Measurements from ENCODE around the gene STAT3. TPM values are rescaled to one million over a fixed set of nuclear protein-coding genes. Genes with fewer than 3 reads are reported as not detected.
"Not testable (repeated sequence)": the region's sequence is repeated elsewhere in the genome, so short reads cannot be mapped to it uniquely, and the experiment has no call there.

The STAT3 gene
- polyA plus RNA-seq, 6 donors from 2014 or later, result 89.8 to 112 (median 101) TPM

- no peak for DNase-seq
- Mint-ChIP-seq H3K9me3 (no peaks in the 10 kb centered on the region), H3K27ac (peak overlapping the region in 1 of 6 donors; percentile 10), H3K36me3 (no peaks in the 10 kb centered on the region), H3K4me3 (peak overlapping the region in 5 of 8 donors; percentile 2 to 100 (median 83)), H3K27me3 (no peaks in the 10 kb centered on the region), H3K4me1 (peaks cover 47 to 53% (median 50%) of the 10 kb centered on the region in 3 donors)
- no peak for ATAC-seq (ENCODE audit: low read depth in 2 of 2)
Observed at GRCh38 chr17:42273474-42274252, 114.6 kb downstream of the STAT3 start.

DNA sequence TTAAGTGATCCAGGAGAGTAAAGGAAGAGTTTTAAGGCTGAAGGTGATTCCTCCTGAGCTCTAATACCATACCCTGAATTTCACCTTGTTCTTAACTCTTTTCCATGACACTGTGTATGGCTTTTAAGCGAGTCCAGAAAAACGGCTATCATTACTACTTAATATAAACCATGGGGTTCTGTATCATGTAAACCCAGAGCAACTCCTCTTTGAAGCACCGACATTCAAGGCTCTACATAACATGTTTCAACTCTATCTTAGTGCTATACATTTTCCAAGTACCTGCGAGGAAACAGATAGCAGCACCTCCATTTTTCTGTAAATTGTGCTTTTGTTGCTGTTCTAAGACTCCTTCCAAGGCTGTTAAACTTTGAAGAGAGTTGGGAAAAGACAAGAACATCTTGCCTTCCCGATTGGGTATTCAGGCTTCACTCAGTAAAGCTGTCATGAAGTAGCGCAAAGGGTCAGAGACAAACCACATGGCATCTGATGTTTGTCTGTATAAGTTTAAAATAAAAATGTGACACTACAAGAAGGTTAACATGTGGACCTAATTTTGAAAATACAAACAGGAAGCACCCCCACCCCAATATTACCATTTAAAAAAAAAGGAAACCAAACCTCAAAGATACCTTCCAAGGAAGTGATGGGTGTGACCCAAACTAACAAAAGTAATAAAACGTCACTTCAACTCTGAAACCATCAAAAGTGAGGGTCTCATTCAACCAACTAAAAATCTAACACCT lies 115.9 kb downstream of the STAT3 start:
- H3K9me3 Mint-ChIP-seq, result no peaks in the 10 kb centered on the region
- H3K36me3 Mint-ChIP-seq, result no peaks in the 10 kb centered on the region
- peak overlapping the region in 5 of 6 donors; percentile 5 to 70 (median 53) for H3K27ac Mint-ChIP-seq
- H3K4me1 Mint-ChIP-seq, result peaks cover 45 to 50% (median 47%) of the 10 kb centered on the region in 3 donors
- H3K27me3 Mint-ChIP-seq, result no peaks in the 10 kb centered on the region
- DNase-seq, result no peak
- H3K4me3 Mint-ChIP-seq, result peak overlapping the region in 6 of 8 donors; percentile 2 to 70 (median 36)
- ATAC-seq (ENCODE audit: low read depth in 2 of 2), result no peak

DNA sequence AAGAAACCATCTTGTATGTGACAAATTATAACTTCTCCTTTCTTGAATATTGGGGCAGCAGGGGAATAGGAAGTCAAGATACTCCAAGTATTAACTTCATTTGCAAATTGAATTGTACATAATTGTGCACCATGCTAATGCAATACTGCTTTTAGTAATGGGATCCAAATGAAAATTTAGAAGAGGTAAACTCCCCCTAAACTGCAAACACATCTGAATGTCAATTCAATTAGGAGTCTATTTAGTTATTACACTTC lies 116.5 kb downstream of the STAT3 start:
- ATAC-seq (ENCODE audit: low read depth in 2 of 2) (no peak), DNase-seq (no peak)
- no peaks in the 10 kb centered on the region for H3K9me3 Mint-ChIP-seq
- H3K36me3 Mint-ChIP-seq, result no peaks in the 10 kb centered on the region
- H3K4me1 Mint-ChIP-seq, result peaks cover 40 to 44% (median 42%) of the 10 kb centered on the region in 3 donors
- peak overlapping the region in 2 of 8 donors; percentile 20 to 69 for H3K4me3 Mint-ChIP-seq
- peak overlapping the region in 1 of 6 donors; percentile 53 for H3K27ac Mint-ChIP-seq
- H3K27me3 Mint-ChIP-seq, result no peaks in the 10 kb centered on the region

DNA sequence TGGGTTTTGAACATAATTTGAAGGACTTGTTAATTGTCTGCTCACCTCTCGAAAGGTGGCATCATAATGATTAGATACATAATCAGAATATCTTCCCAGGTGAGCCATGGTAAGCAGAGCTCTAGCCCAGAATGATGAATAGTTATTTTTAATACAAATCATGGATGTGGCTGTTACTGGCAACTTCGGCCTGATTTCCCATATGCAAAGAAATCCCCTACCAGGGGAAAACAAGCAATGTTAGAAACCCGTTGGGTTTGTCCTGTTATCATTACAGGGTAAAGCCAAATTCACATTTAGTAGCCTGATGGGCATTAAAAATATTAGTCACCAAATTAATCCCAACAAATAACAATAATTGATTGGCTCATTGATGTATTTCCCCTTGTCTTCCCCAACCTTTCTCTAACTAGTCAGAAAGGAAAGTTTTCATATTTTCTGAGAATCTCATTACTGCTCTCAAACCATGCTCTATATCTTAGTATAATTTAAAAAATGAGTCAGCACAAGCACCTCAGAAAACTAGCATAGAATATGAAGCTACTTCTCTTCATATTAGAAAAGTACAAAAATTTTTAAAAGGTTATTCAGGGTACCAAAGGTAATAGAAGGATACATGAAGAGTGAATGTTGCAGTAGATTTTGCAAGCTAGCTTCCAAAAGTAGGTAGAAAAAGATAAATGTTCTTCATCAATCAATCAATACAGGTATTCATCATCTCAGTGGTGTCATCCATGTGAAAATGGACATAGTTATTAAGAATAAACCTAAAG lies 117.0 kb downstream of the STAT3 start:
- H3K4me1 Mint-ChIP-seq, result peaks cover 40 to 42% (median 42%) of the 10 kb centered on the region in 3 donors
- DNase-seq (no peak), ATAC-seq (ENCODE audit: low read depth in 2 of 2) (no peak)
- H3K9me3 Mint-ChIP-seq, result no peaks in the 10 kb centered on the region
- no peaks in the 10 kb centered on the region for H3K27me3 Mint-ChIP-seq
- no peaks in the 10 kb centered on the region for H3K36me3 Mint-ChIP-seq
- H3K27ac Mint-ChIP-seq, result peak overlapping the region in 2 of 6 donors; percentile 29 to 53
- peak overlapping the region in 2 of 8 donors; percentile 20 to 69 for H3K4me3 Mint-ChIP-seq

DNA sequence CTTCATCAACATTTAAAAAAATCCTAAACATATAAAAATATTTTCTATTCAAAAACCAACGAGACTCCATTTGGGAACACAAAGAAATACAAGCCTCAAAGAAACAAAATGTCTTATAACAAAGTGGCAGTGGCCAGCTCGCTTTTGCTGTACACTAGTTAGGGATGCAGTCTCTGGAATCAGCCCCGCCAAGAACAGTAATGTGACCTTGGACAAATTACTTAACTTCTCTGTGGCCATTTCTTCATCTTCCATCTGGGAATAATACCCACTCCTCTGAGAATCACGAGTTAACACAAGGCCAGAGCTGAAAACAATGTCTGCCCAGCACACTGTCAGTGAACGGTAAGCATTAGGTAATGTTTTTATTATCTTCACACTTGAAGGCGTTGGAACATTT lies 117.6 kb downstream of the STAT3 start:
- Mint-ChIP-seq H3K4me3 (no peak overlapping the region), H3K36me3 (no peaks in the 10 kb centered on the region), H3K27ac (peak overlapping the region in 1 of 6 donors; percentile 29), H3K4me1 (peaks cover 39 to 41% (median 41%) of the 10 kb centered on the region in 3 donors), H3K9me3 (no peaks in the 10 kb centered on the region), H3K27me3 (no peaks in the 10 kb centered on the region)
- no peak for DNase-seq
- ATAC-seq (ENCODE audit: low read depth in 2 of 2), result no peak

DNA sequence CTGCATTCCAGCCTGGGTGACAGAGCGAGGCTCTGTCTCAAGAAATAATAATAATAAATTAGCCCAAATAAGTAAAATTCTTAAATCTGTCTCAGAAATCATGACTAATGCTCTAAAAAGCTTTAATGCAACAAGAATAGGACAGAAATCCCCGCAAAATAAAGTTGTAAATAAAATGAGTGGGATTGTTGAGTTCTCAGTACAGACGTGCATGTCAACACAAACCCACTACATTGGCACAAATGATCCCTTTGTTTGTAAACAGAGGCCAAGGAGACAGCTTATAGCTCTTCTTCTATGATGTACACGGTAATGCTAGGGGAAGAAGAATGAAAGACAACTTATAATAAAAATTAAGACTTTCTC lies 118.1 kb downstream of the STAT3 start:
- DNase-seq, result no peak
- no peak for ATAC-seq (ENCODE audit: low read depth in 2 of 2)
- H3K27me3 Mint-ChIP-seq, result no peaks in the 10 kb centered on the region
- peaks cover 35 to 37% (median 36%) of the 10 kb centered on the region in 3 donors for H3K4me1 Mint-ChIP-seq
- H3K9me3 Mint-ChIP-seq, result no peaks in the 10 kb centered on the region
- H3K36me3 Mint-ChIP-seq, result no peaks in the 10 kb centered on the region
- H3K4me3 Mint-ChIP-seq, result no peak overlapping the region
- no peak overlapping the region for H3K27ac Mint-ChIP-seq

- Mint-ChIP-seq H3K36me3 (no peaks in the 10 kb centered on the region), H3K27me3 (no peaks in the 10 kb centered on the region), H3K27ac (no peak overlapping the region), H3K4me1 (peaks cover 17 to 20% (median 20%) of the 10 kb centered on the region in 3 donors), H3K4me3 (no peak overlapping the region), H3K9me3 (no peaks in the 10 kb centered on the region)
- no peak for DNase-seq
- no peak for ATAC-seq (ENCODE audit: low read depth in 2 of 2)
Observed at GRCh38 chr17:42268236-42268635, 120.0 kb downstream of the STAT3 start.

DNA sequence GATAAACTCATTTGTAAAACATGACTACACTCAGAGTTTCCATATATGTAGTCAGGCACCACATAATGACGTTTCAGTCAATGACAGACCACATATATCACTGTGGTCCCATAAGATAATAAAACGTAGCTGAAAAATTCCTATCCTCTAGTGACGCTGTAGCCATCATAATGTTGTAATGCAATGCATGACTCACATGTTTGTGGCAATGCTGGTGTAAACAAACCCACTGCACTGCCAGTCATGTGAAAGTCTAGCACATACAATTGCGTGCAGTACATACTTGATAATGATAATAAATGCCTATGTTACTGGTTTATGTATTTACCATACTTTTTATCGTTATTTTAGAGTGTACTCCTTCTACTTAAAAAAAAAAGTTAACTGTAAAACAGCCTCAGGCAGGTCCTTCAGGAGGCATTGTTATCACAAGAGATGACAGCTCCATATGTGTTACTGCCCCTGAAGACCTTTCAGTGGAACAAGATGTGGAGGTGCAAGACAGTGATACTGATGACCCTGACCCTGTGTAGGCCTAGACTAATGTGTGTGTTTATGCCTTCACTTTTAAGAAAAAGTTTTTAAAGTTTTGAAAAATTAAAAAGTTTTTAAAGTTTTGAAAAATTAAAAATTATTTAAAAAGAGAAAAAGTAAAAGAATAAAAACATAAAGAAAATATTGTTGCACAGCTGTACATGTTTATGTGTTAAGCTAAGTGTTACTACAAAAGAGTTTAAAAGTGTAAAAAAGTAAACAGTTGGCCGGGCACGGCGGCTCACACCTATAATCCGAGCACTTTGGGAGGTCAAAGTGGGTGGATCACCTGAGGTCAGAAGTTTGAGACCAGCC lies 121.1 kb downstream of the STAT3 start:
- Mint-ChIP-seq H3K4me1 (peaks cover 9 to 10% (median 10%) of the 10 kb centered on the region in 3 donors), H3K9me3 (no peaks in the 10 kb centered on the region), H3K27me3 (no peaks in the 10 kb centered on the region), H3K4me3 (no peak overlapping the region), H3K27ac (no peak overlapping the region), H3K36me3 (no peaks in the 10 kb centered on the region)
- no peak for DNase-seq
- ATAC-seq (ENCODE audit: low read depth in 2 of 2), result no peak

GRCh38 chr17:42266462-42266861 lies 121.8 kb downstream of the STAT3 start:
- no peak overlapping the region for H3K4me3 Mint-ChIP-seq
- DNase-seq, result no peak

GRCh38 chr17:42264366-42264765 lies 123.9 kb downstream of the STAT3 start:
- DNase-seq; H3K4me3 Mint-ChIP-seq; H3K9me3 Mint-ChIP-seq; H3K27ac Mint-ChIP-seq; H3K36me3 Mint-ChIP-seq; H3K27me3 Mint-ChIP-seq; ATAC-seq (ENCODE audit: low read depth in 2 of 2): not testable (repeated sequence)
- peaks cover 4 to 11% (median 10%) of the 10 kb centered on the region in 3 donors for H3K4me1 Mint-ChIP-seq

More at GRCh38 chr17:42266462-42266861, 121.8 kb downstream of the STAT3 start:
- H3K4me1 Mint-ChIP-seq, result peaks cover 2 to 3% (median 3%) of the 10 kb centered on the region in 3 donors
- H3K9me3 Mint-ChIP-seq, result no peaks in the 10 kb centered on the region
- no peak overlapping the region for H3K27ac Mint-ChIP-seq
- no peak for ATAC-seq (ENCODE audit: low read depth in 2 of 2)
- H3K27me3 Mint-ChIP-seq, result no peaks in the 10 kb centered on the region
- H3K36me3 Mint-ChIP-seq, result no peaks in the 10 kb centered on the region
